WTC11 (cell line): ENCODE results near the gene SLC26A11.

ENCODE experiments used
- ATF1 ChIP-seq: sonication (generic); formaldehyde crosslinking; IDR thresholded peaks from 2 replicates; pipeline ENCODE4 v1.8.1; 2023; ENCODE audit warnings: mild to moderate bottlenecking, moderate library complexity, missing genetic modification reagents
- NFYB ChIP-seq: sonication (generic); formaldehyde crosslinking; conservative IDR thresholded peaks from 2 replicates; pipeline ENCODE4 v1.8.0; 2022; ENCODE audit warnings: low read depth, missing genetic modification reagents
- NR1H2 ChIP-seq: sonication (generic); formaldehyde crosslinking; IDR thresholded peaks from 2 replicates; pipeline ENCODE4 v1.9.0; 2021; ENCODE audit warnings: mild to moderate bottlenecking, moderate library complexity, missing genetic modification reagents
- SMAD3 ChIP-seq: sonication (generic); formaldehyde crosslinking; IDR thresholded peaks from 2 replicates; pipeline ENCODE4 v1.8.0; 2022; ENCODE audit warnings: missing genetic modification reagents, mild to moderate bottlenecking, borderline replicate concordance
- ZNF232 ChIP-seq: sonication (generic); formaldehyde crosslinking; IDR thresholded peaks from 2 replicates; pipeline ENCODE4 v1.8.0; 2022; ENCODE audit warnings: mild to moderate bottlenecking, missing genetic modification reagents
- TF ChIP-seq, protein P1 (sequence below): sonication (generic); formaldehyde crosslinking; IDR thresholded peaks from 2 replicates; pipeline ENCODE4 v1.8.1; 2022; ENCODE audit warnings: low read depth, mild to moderate bottlenecking, moderate library complexity, missing genetic modification reagents, borderline replicate concordance
- TF ChIP-seq, protein P2 (sequence below): sonication (generic); formaldehyde crosslinking; IDR thresholded peaks from 2 replicates; pipeline ENCODE4 v1.8.1; 2023; ENCODE audit warnings: mild to moderate bottlenecking, missing genetic modification reagents, borderline replicate concordance
- TF ChIP-seq, protein P3 (sequence below): sonication (generic); formaldehyde crosslinking; conservative IDR thresholded peaks from 2 replicates; pipeline ENCODE4 v1.8.1; 2022; ENCODE audit warnings: mild to moderate bottlenecking, missing genetic modification reagents
- TF ChIP-seq, protein P4 (sequence below): fragments of 200-600 bp; IDR thresholded peaks from 2 replicates; pipeline ENCODE4 v1.8.0; 2022; ENCODE audit warnings: antibody characterized with exemption
- TF ChIP-seq, protein P5 (sequence below): sonication (generic); formaldehyde crosslinking; IDR thresholded peaks from 2 replicates; pipeline ENCODE4 v1.8.0; 2022; ENCODE audit warnings: mild to moderate bottlenecking, missing genetic modification reagents
- TF ChIP-seq, protein P6 (sequence below): sonication (generic); formaldehyde crosslinking; IDR thresholded peaks from 2 replicates; pipeline ENCODE4 v1.8.1; 2023; ENCODE audit warnings: mild to moderate bottlenecking, missing genetic modification reagents, moderate library complexity

DNA sequence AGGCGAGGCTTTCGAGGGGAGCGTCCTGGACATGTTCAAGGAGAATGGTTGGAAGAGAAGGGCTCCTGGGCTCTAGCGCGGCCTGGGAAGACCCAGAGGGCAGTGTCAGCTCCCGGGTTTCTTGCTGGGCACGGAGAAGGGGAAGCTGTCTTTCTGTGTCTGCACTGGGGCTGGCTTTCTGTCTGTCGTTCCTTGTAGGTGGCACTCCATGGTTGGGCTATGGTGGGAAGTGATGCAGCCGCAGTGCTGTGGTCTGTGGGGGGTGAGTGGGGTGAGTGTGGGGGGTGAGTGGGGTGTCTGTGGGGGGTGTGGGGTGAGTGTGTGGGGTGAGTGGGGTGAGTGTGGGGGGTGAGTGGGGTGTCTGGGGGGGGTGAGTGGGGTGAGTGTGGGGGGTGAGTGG lies 54.1 kb downstream of the SLC26A11 start:
- TF ChIP-seq NFYB (CRISPR knock-in tag) (no peak), NR1H2 (no peak), ATF1 (CRISPR knock-in tag) (no peak), SMAD3 (CRISPR knock-in tag) (no peak), ZNF232 (CRISPR knock-in tag) (no peak)
- TF ChIP-seq, protein P1, sequence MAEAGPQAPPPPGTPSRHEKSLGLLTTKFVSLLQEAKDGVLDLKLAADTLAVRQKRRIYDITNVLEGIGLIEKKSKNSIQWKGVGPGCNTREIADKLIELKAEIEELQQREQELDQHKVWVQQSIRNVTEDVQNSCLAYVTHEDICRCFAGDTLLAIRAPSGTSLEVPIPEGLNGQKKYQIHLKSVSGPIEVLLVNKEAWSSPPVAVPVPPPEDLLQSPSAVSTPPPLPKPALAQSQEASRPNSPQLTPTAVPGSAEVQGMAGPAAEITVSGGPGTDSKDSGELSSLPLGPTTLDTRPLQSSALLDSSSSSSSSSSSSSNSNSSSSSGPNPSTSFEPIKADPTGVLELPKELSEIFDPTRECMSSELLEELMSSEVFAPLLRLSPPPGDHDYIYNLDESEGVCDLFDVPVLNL = no peak
- TF ChIP-seq, protein P2, sequence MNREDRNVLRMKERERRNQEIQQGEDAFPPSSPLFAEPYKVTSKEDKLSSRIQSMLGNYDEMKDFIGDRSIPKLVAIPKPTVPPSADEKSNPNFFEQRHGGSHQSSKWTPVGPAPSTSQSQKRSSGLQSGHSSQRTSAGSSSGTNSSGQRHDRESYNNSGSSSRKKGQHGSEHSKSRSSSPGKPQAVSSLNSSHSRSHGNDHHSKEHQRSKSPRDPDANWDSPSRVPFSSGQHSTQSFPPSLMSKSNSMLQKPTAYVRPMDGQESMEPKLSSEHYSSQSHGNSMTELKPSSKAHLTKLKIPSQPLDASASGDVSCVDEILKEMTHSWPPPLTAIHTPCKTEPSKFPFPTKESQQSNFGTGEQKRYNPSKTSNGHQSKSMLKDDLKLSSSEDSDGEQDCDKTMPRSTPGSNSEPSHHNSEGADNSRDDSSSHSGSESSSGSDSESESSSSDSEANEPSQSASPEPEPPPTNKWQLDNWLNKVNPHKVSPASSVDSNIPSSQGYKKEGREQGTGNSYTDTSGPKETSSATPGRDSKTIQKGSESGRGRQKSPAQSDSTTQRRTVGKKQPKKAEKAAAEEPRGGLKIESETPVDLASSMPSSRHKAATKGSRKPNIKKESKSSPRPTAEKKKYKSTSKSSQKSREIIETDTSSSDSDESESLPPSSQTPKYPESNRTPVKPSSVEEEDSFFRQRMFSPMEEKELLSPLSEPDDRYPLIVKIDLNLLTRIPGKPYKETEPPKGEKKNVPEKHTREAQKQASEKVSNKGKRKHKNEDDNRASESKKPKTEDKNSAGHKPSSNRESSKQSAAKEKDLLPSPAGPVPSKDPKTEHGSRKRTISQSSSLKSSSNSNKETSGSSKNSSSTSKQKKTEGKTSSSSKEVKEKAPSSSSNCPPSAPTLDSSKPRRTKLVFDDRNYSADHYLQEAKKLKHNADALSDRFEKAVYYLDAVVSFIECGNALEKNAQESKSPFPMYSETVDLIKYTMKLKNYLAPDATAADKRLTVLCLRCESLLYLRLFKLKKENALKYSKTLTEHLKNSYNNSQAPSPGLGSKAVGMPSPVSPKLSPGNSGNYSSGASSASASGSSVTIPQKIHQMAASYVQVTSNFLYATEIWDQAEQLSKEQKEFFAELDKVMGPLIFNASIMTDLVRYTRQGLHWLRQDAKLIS = no peak
- TF ChIP-seq, protein P3, sequence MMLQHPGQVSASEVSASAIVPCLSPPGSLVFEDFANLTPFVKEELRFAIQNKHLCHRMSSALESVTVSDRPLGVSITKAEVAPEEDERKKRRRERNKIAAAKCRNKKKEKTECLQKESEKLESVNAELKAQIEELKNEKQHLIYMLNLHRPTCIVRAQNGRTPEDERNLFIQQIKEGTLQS (CRISPR knock-in tag) = no peak
- TF ChIP-seq, protein P4, sequence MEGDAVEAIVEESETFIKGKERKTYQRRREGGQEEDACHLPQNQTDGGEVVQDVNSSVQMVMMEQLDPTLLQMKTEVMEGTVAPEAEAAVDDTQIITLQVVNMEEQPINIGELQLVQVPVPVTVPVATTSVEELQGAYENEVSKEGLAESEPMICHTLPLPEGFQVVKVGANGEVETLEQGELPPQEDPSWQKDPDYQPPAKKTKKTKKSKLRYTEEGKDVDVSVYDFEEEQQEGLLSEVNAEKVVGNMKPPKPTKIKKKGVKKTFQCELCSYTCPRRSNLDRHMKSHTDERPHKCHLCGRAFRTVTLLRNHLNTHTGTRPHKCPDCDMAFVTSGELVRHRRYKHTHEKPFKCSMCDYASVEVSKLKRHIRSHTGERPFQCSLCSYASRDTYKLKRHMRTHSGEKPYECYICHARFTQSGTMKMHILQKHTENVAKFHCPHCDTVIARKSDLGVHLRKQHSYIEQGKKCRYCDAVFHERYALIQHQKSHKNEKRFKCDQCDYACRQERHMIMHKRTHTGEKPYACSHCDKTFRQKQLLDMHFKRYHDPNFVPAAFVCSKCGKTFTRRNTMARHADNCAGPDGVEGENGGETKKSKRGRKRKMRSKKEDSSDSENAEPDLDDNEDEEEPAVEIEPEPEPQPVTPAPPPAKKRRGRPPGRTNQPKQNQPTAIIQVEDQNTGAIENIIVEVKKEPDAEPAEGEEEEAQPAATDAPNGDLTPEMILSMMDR = no peak
- TF ChIP-seq, protein P5, sequence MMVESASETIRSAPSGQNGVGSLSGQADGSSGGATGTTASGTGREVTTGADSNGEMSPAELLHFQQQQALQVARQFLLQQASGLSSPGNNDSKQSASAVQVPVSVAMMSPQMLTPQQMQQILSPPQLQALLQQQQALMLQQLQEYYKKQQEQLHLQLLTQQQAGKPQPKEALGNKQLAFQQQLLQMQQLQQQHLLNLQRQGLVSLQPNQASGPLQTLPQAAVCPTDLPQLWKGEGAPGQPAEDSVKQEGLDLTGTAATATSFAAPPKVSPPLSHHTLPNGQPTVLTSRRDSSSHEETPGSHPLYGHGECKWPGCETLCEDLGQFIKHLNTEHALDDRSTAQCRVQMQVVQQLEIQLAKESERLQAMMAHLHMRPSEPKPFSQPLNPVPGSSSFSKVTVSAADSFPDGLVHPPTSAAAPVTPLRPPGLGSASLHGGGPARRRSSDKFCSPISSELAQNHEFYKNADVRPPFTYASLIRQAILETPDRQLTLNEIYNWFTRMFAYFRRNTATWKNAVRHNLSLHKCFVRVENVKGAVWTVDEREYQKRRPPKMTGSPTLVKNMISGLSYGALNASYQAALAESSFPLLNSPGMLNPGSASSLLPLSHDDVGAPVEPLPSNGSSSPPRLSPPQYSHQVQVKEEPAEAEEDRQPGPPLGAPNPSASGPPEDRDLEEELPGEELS = no peak
- TF ChIP-seq, protein P6, sequence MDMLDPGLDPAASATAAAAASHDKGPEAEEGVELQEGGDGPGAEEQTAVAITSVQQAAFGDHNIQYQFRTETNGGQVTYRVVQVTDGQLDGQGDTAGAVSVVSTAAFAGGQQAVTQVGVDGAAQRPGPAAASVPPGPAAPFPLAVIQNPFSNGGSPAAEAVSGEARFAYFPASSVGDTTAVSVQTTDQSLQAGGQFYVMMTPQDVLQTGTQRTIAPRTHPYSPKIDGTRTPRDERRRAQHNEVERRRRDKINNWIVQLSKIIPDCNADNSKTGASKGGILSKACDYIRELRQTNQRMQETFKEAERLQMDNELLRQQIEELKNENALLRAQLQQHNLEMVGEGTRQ (CRISPR knock-in tag) = no peak
